Lung (tissue), 12 donors: ENCODE measurements around the gene IGFALS. TPM values are rescaled to one million over a fixed set of nuclear protein-coding genes. Genes with fewer than 3 reads are reported as not detected.

ENCODE experiments used
- ATAC-seq: fragments of 200-7000 bp; cut with Tn5 transposase; one replicate; pipeline ENCODE4 v1.9.1; 2020; ENCODE audit warnings: moderate number of reproducible peaks; ENCODE audit not compliant: insufficient read depth, low FRiP score
- DNase-seq, 3 donors: peaks; one replicate each; pipeline ENCODE4 v3.0.0-alpha.2; 2013 to 2017
- H3K27ac ChIP-seq, 2 donors: one replicate each; pipeline ENCODE4 v1.5.1; 2013; ENCODE audit warnings: mild to moderate bottlenecking in 2 of 2, moderate library complexity in 2 of 2, control low read depth in 1 of 2, inconsistent platforms in 1 of 2, low read depth in 1 of 2, low read length in 1 of 2
- H3K27me3 ChIP-seq, 3 donors: one replicate each; pipeline ENCODE4 v1.5.1; 2013; ENCODE audit warnings: low read length in 2 of 3; ENCODE audit not compliant: control insufficient read depth in 3 of 3, insufficient read depth in 3 of 3
- H3K36me3 ChIP-seq, 4 donors: one replicate each; pipeline ENCODE4 v1.5.1; 2013; ENCODE audit warnings: low read length in 4 of 4, mild to moderate bottlenecking in 1 of 4, moderate library complexity in 1 of 4; ENCODE audit not compliant: control insufficient read depth in 4 of 4, insufficient read depth in 4 of 4
- H3K4me1 ChIP-seq, 5 donors: one replicate each; pipeline ENCODE4 v1.5.1; 2013; ENCODE audit warnings: low read length in 5 of 5, mild to moderate bottlenecking in 2 of 5, moderate library complexity in 1 of 5; ENCODE audit not compliant: control insufficient read depth in 5 of 5, insufficient read depth in 5 of 5
- H3K4me3 ChIP-seq: one replicate; pipeline ENCODE4 v1.5.1; 2013; ENCODE audit warnings: mild to moderate bottlenecking, control low read depth, moderate library complexity
- H3K9ac ChIP-seq, 2 donors: one replicate each; pipeline ENCODE4 v1.5.1; 2013; ENCODE audit warnings: low read length in 2 of 2, control low read depth in 1 of 2; ENCODE audit not compliant: insufficient read depth in 1 of 2
- H3K9me3 ChIP-seq, 4 donors: one replicate each; pipeline ENCODE4 v1.5.1; 2013; ENCODE audit warnings: low read length in 3 of 4, mild to moderate bottlenecking in 1 of 4, moderate library complexity in 1 of 4; ENCODE audit not compliant: control insufficient read depth in 4 of 4, insufficient read depth in 3 of 4
- WGBS, 2 donors: extraction: QIAGEN DNeasy Blood & Tissue Kit; methylation state at CpG; one replicate each; pipeline ENCODE4 v1.1.7; 2013; 5-methylcytosine and 5-hydroxymethylcytosine counted together
- polyA plus RNA-seq, 2 donors: library from polyadenylated mRNA; stranded (reverse); fragments of 200-250 nt; gene quantifications; one replicate each; pipeline ENCODE4 v1.2.1, GENCODE V29; 2013
- total RNA-seq, 2 donors: library from RNA; depleted of rRNA in 1 of 2; stranded (reverse); fragments of >200 nt in 1 of 2; gene quantifications; one replicate each; pipeline ENCODE4 v1.2.1, GENCODE V29; 2014 to 2021
- TF ChIP-seq, protein P1 (sequence below): IDR thresholded peaks from 2 replicates; pipeline ENCODE4 v1.5.1; 2012; ENCODE audit warnings: mild to moderate bottlenecking; ENCODE audit errors: control extremely low read depth, extremely low read depth
- donor health status: control.
- donor health status: control.
- donor health status: Bipolar disorder and iron deficiency.
- donor health status: healthy.
- donor health status: DM: yes; HTN: yes; CAD: no.

IGFALS gene
- total and polyA plus RNA-seq, 4 donors: 1.2 to 4.4 (median 1.5) TPM

- H3K4me1 ChIP-seq: peaks cover 0 to 28% (median 0%) of the 10 kb centered on the region in 5 donors
- ATAC-seq (no peak), DNase-seq (no peak)
- no peaks in the 10 kb centered on the region for H3K27me3 ChIP-seq
- TF ChIP-seq, protein P1, sequence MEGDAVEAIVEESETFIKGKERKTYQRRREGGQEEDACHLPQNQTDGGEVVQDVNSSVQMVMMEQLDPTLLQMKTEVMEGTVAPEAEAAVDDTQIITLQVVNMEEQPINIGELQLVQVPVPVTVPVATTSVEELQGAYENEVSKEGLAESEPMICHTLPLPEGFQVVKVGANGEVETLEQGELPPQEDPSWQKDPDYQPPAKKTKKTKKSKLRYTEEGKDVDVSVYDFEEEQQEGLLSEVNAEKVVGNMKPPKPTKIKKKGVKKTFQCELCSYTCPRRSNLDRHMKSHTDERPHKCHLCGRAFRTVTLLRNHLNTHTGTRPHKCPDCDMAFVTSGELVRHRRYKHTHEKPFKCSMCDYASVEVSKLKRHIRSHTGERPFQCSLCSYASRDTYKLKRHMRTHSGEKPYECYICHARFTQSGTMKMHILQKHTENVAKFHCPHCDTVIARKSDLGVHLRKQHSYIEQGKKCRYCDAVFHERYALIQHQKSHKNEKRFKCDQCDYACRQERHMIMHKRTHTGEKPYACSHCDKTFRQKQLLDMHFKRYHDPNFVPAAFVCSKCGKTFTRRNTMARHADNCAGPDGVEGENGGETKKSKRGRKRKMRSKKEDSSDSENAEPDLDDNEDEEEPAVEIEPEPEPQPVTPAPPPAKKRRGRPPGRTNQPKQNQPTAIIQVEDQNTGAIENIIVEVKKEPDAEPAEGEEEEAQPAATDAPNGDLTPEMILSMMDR: no peak
- H3K27ac ChIP-seq: no peak overlapping the region
- peaks cover 4 to 32% (median 9%) of the 10 kb centered on the region in 4 donors for H3K36me3 ChIP-seq
- no peak overlapping the region for H3K9ac ChIP-seq
- WGBS, 2 donors: 89 to 94% methylated on average over 7 of the region's 7 CpGs
- no peaks in the 10 kb centered on the region for H3K9me3 ChIP-seq
- no peak overlapping the region for H3K4me3 ChIP-seq
Measured at GRCh38 chr16:1774448-1774780, 19.1 kb downstream of the IGFALS start.

DNA sequence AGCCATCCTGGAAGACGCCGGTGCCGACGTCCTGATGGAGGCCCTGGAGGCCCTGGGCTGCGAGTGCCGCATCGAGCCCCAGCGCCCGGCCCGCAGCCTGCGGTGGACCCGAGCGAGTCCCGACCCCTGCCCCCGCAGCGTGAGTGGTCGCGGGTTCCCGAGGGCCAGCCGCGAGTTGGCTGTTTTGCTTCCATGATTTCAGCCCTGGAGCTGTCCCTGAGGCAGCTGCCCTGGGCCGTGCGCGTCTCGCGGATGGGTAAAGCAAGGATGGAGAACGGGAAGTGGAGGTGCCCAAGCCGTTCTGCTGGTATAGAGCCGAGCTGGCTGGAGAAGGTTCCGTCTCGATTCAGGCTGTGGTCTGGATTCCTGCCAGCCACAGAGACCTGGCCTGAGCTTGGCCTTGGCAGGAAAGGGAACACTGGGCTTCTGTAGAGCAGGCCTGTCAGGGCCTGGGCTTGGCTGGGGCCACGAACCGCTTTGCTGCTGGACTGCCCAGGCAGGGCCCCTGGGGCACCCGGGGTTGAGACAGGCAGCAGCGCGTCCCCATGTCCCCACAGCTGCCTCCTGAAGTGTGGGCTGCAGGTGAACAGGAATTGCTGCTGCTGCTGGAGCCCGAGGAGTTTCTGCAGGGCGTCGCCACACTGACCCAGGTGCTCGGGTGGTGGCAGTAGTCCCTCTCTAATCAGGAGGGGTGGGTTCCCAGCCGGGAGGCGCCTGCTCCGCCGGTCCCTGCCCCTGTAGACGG, 19.6 kb downstream of the IGFALS start:
- Histone ChIP-seq H3K9ac (peak overlapping the region in 1 of 2 donors; percentile 28), H3K4me3 (peak overlapping the region; percentile 75), H3K36me3 (peaks cover 4 to 36% (median 6%) of the 10 kb centered on the region in 4 donors), H3K4me1 (peaks cover 0 to 28% (median 0%) of the 10 kb centered on the region in 5 donors), H3K27me3 (no peaks in the 10 kb centered on the region), H3K27ac (peak overlapping the region; percentile 90 to 94), H3K9me3 (no peaks in the 10 kb centered on the region)
- DNase-seq (no peak), ATAC-seq (no peak)
- WGBS, 2 donors: 12 to 15% methylated on average over 41 to 45 of the region's 45 CpGs
- TF ChIP-seq, protein P1: no peak

GRCh38 chr16:1772908-1773702, 20.4 kb downstream of the IGFALS start, which contains the start of gene MRPS34:
Gene MRPS34 (minus strand): TSS chr16:1773134. CDS start chr16:1773119, 15 bp downstream.
- H3K27me3 ChIP-seq: no peaks in the 10 kb centered on the region
- peak; percentile 83 to 91 (median 87) for DNase-seq
- H3K36me3 ChIP-seq: peaks cover 4 to 41% (median 6%) of the 10 kb centered on the region in 4 donors
- H3K9ac ChIP-seq: peak within 1 kb of the TSS; percentile 11 to 28
- TF ChIP-seq, protein P1: peak; percentile 47
- H3K27ac ChIP-seq: peak within 1 kb of the TSS; percentile 90 to 94
- WGBS, 2 donors: 0 to 1% methylated on average over 62 to 108 of the region's 108 CpGs
- H3K4me3 ChIP-seq: peak within 1 kb of the TSS; percentile 95
- peak; percentile 85 for ATAC-seq
- H3K9me3 ChIP-seq: no peaks in the 10 kb centered on the region
- peaks cover 0 to 28% (median 0%) of the 10 kb centered on the region in 5 donors for H3K4me1 ChIP-seq
